ENCODE results near the gene ADAM17. TPM values are rescaled to one million over a fixed set of nuclear protein-coding genes. Genes with fewer than 3 reads are reported as not detected.
A peak's percentile ranks its signal among the peaks of the same experiment; 100 is the strongest.
"Not testable (repeated sequence)": the region's sequence is repeated elsewhere in the genome, so short reads cannot be mapped to it uniquely, and the experiment has no call there.

The ADAM17 gene
- 10 to 100 TPM in 11 of 12 donors, not detected in 1; 23.2 to 43.8 (median 29.9) TPM for polyA plus RNA-seq (ENCODE audit: insufficient read length in 12 of 12)
- long read RNA-seq, donor 1, full-length matches to known transcripts = 2 of 2 reads
- long read RNA-seq, donor 1, partial matches to known transcripts = 0 of 2 reads
- long read RNA-seq, donor 1, other reads (novel, unspliced or antisense) = 0 of 2 reads
- long read RNA-seq, donor 2, full-length matches to known transcripts = 4 of 4 reads
- long read RNA-seq, donor 2, partial matches to known transcripts = 0 of 4 reads
- long read RNA-seq, donor 2, other reads (novel, unspliced or antisense) = 0 of 4 reads
- long read RNA-seq, donor 3 = 0 reads
- long read RNA-seq, donor 4, partial matches to known transcripts = 0 of 2 reads
- long read RNA-seq, donor 4, other reads (novel, unspliced or antisense) = 0 of 2 reads
- long read RNA-seq, donor 5, full-length matches to known transcripts = 1 of 1 reads
- long read RNA-seq, donor 5, partial matches to known transcripts = 0 of 1 reads
- long read RNA-seq, donor 5, other reads (novel, unspliced or antisense) = 0 of 1 reads
- long read RNA-seq, donor 6, full-length matches to known transcripts = 3 of 3 reads
- long read RNA-seq, donor 6, partial matches to known transcripts = 0 of 3 reads
- long read RNA-seq, donor 6, other reads (novel, unspliced or antisense) = 0 of 3 reads
- long read RNA-seq, donor 7, full-length matches to known transcripts = 2 of 2 reads
- long read RNA-seq, donor 7, partial matches to known transcripts = 0 of 2 reads
- long read RNA-seq, donor 7, other reads (novel, unspliced or antisense) = 0 of 2 reads
- long read RNA-seq, donor 8, full-length matches to known transcripts = 2 of 7 reads
- long read RNA-seq, donor 8, partial matches to known transcripts = 5 of 7 reads
- long read RNA-seq, donor 8, other reads (novel, unspliced or antisense) = 0 of 7 reads
- long read RNA-seq, donor 9, partial matches to known transcripts = 0 of 1 reads
- long read RNA-seq, donor 9, other reads (novel, unspliced or antisense) = 0 of 1 reads
- long read RNA-seq, donor 10, full-length matches to known transcripts = 3 of 3 reads
- long read RNA-seq, donor 10, partial matches to known transcripts = 0 of 3 reads
- long read RNA-seq, donor 10, other reads (novel, unspliced or antisense) = 0 of 3 reads
- long read RNA-seq, donor 11, full-length matches to known transcripts = 5 of 5 reads
- long read RNA-seq, donor 11, partial matches to known transcripts = 0 of 5 reads
- long read RNA-seq, donor 11, other reads (novel, unspliced or antisense) = 0 of 5 reads

DNA sequence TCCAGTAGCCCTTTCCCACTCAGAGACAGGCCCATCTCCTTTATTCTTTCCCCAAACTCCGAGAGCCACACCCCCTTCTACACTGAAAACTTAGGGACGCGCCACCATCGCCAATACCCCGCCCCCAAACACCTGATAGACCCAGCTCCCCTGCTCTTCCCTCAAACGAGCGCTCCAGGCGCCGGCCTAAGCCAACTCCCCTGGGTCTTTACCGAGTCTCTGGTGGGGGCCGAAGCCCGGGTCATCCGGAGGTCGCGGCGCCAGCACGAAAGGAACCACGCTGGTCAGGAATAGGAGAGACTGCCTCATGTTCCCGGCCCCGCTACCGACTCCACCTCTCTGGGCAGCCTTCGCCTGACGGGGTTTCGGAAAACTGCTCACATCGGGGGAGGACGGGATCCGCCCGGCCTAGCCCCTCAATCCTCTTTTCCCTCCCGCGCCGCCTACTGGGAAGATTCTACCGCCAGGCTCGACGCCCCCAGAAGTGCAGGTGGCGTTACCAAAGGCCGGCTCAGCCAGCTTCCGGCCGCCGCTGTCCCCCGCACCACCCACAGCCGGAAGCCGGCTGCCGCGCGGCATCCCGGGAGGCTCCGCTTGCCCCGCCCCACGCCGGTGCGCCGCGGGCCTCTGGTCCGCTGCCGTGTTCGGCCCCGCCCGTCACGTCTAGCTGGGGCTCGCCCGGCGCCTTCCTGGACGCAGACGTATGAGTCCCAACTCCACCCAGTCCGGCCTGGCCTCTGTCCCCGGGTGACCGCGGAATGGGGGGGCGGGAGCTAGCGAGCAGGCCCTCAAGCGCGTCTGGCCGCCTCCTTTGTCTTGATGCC is at the start of gene ADAM17:
Gene ADAM17, minus strand, starts transcription at position 534 of the 824 bp plus-strand sequence. Its CDS starts 225 bp downstream, at position 309.
- DNase-seq = peak; percentile 91

DNA sequence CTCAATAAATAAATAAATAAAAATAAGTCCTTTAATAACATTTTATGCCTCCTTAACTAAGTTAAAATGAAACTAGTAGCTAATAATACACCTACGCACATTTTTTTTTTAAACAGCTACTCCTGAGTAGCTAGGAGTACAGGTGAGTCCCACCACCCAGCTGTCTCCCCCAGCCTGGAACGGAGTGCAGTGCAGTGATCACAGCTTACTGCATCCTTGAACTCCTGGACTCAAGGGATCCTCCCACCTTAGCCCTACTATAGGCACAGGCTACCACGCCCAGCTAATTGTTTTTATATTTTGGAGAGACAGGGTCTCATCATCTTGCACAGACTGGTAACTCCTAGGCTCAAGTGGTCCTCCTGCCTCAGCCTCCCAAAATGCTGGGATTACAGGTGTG is 46.8 kb upstream of the ADAM17 start:
- DNase-seq = no peak

DNA sequence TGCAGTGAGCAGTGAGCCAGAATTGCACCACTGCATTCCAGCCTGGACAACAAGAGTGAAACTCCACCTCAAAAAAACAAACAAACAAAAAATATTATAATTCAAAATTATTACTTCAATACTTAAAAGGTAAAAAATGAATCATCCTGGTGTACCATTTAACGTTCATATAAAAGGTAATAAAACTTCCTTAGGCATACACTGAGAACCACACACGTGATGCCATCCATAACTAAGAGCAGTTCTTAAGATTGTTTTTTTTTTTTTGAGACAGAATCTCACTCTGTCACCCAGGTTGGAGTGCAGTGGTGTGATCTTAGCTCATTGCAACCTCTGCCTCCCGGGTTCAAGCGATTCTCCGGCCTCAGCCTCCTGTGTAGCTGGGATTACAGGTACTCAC is 45.8 kb upstream of the ADAM17 start:
- no peak for DNase-seq

DNA sequence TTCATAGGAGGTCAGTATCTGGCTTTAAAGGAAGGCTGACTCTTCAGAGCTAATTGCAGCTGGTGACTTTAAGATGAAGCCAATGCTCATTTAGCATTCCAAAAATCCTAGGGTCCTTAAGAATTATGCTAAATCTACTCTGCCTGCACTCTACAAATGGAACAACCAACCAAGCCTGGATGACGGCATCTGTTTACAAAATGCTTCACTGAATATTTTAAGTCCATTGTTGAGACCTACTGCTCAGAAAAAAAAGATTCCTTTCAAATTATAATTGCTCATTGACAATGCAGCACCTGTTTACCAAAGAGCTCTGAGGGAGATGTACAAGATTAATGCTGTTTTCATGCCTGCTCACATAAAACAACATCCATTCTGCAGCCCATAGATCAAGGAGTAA is 43.8 kb upstream of the ADAM17 start:
- no peak for DNase-seq

DNA sequence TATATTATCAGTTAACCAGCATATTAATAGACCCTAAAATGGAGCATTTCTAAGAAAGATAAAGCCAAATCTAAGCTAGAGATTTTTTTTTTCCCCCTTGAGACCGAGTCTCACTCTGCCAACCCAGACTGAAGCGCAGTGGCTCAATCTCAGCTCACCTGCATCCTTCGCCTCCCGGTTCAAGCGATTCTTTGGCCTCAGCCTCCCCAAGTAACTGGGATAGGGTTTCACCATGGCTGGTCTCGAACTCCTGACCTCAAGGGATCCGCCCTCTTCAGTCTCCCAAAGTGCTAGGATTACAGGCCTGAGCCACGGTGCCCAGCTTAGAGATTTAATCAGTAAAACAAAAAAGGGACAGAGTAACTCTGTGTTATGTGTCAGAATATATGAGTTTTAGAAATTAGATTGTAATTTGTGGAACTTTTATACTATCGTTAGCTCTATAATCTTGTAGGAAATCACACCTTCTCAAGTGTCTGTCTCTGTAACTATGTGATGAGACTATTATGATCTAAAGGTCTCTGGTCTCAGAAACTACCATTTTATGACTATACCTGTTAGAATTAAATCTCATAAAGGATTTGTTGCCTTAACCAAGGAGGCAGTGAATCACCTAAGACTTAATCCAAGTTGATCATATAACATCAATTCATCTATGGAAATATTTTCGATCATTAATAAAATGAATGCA is 41.1 kb upstream of the ADAM17 start:
- no peak for DNase-seq

DNA sequence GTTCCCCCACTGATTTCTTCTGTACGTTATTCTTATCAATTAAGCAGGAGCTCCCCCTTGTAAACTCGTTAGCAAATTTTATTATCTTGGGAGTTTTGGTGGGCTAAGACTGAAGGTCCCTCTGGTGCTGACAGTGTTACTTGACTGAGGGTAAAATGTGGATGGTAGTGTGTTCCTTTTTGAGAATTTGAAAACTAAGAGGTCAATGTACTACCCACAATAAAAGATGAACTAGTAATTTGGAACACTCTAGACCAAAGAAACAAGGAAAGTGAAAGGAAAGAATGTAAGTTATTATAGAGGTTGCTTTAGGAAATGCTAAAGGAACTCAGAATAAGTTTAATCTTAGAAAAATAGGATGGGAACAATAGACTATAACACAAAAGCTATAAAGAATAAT is 40.1 kb upstream of the ADAM17 start:
- DNase-seq = no peak

DNA sequence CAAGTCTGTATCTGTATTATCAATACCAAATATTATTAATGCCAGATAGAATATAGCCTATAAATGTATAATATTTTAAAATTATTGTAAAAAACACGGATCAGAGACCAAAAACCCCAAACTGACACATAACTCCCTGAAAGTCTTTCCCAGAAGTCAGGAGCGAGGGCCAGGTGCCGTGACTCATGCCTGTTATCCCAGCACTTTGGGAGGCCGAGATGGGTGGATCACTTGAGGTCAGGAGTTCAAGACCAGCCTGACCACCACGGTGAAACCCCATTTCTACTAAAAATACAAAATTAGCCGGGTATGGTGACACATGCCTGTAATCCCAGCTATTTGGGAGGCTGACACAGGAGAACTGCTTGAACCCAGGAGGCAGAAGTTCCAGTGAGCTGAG is 39.6 kb upstream of the ADAM17 start:
- DNase-seq = not testable (repeated sequence)

DNA sequence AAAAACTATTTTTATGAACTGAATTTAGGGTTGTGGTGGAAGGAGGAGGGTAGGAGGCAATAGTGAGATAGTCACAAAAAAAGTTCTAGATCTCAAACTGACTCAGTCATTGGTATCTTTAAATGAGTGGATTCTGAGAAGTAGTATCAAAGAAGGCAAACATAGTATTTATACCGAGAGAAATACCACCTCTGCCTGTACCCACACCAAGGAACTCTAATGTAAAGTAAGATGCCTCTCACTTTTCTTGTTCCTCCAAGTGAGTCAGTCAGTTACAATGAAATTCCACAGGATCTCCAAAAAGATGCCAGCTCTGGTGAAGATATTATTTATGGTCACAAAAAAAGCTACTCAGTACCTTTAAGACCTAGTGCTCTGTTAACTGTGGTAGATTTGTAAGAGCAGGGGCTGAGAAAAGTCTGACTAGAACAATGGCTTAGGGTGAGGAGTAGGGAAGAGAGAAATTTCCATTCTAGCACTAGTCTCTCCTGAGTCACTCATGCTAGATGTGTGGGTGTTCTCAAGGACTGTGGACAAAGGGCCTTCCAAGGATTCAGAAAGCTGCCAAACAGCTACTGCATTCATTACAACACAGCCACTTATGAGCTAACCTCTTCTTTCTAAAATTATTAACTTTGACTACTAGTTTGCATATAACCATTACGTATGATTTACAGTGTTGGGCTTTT is 38.9 kb upstream of the ADAM17 start:
- no peak for DNase-seq

DNA sequence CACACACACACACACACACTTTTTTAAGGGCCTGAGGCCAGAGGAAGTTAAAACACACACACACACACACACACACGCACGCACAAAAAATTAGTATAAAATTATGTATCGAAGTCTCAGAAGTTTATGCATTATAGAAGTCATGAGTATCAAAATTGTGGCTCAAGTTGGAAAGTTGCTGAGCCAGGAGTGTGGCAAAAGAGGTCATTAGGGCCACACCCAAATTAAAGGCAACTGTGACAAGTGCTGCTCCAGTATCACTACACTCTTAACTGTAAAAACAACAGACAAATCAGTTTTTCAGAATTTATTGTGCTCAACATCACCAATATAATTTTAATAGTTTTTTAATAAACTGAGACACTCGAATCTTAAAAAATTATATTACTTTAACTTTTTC is 38.3 kb upstream of the ADAM17 start:
- no peak for DNase-seq

DNA sequence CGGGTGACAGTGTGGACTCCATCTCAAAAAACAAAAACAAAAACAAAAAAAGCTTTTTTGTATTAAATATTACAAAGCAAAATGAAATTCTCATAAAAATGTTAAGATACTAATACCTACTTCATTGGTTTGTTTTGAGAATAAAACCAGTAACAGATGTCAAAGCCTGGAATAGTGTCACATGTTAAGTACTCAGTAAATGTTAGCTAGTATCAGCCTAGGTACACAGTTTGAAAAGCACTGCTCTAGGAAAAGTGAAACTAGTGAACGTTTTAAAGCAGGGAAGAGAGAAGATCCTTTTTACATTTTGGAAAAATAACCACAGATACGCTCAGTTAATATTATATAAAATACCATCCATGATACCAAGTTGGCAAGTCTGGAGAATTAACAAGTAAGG is 37.1 kb upstream of the ADAM17 start:
- no peak for DNase-seq

DNA sequence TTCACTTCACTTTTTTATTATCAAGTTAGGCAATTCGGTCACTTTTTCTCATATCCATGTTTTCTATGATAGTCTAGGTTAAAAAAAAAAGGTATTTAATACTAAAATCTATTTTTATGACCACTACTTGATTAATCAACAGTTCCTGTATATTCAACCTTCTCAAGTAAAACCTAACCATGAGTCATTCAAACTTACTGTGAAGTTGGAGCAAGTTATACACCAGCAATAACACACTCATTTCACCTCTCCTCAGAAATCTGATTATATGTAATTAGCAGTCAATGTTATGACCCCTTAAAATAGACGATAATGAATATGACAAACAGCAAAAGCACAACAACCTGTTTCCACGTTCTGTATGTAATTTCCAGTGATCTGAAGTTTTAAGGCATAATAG is 35.0 kb upstream of the ADAM17 start:
- DNase-seq = no peak

DNA sequence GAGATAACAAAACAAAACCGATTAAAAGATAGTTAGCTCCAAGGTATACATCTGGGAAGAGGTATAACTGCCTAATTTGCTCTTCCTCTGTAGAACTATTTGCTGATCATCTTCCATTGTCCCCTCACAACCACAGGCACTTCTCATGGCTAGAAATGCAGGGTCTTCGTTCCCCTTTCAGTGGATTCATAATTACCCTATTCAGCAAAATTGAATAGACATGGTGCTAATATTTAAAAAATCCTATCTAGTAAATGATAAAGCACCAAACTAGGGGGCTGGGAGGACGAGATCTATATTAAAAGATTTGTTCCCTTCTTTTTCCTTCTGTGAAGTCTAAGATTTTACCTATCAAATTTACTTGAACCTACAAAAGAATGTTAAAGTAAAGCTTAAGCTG is 30.8 kb upstream of the ADAM17 start:
- DNase-seq = no peak

DNA sequence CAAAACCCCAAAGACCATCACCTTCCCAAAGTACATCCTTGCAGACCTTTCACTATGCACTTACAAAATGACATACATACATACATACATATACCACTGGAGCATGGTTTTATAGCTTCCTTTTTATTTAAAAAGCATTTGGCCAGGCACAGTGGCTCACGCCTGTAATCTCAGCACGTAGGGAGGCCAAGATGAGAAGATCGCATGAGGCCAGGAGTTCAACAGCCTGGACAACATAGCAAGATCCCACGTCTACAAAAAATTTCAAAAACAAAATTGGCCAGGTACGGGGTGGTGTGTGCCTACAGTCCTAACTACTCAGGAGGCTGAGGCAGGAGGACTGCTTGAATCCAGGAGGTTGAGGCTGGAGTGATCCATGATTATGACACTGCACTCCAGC is 29.9 kb upstream of the ADAM17 start:
- DNase-seq = no peak

DNA sequence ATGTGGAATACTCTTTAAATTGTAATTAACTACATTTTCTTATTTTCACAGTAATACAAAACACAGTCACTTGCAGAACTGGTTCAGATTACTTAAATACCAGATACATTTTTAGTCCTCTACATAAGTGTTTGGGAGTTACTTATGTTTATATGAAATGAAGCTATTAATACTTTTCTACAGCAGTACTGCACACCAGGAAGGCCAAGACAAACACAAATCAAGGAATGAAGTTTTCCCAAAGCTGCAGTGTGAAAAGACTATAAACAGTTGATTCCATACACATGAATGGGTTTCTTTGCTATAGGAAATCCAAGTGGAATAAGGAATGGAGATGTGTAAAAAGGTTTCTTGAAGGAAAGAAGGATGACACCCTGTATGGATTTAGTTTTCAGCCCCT is 29.3 kb upstream of the ADAM17 start:
- DNase-seq = not testable (repeated sequence)

DNA sequence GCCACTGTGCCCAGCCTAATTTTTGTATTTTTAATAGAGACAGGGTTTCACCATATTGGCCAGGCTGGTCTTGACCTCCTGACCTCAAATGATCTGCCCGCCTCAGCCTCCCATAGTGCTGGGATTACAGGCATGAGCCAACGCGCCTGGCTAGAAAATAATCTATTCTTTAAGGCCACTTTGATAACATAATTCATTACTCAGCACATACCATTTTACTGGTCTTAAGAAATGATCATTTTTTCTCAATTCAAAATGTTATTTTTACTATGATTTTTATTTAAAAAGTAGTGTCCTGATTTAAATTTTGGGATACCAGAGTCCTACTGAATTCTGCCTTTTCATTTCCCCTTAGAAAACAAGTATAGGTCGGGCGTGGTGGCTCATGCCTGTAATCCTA is 27.0 kb upstream of the ADAM17 start:
- no peak for DNase-seq

DNA sequence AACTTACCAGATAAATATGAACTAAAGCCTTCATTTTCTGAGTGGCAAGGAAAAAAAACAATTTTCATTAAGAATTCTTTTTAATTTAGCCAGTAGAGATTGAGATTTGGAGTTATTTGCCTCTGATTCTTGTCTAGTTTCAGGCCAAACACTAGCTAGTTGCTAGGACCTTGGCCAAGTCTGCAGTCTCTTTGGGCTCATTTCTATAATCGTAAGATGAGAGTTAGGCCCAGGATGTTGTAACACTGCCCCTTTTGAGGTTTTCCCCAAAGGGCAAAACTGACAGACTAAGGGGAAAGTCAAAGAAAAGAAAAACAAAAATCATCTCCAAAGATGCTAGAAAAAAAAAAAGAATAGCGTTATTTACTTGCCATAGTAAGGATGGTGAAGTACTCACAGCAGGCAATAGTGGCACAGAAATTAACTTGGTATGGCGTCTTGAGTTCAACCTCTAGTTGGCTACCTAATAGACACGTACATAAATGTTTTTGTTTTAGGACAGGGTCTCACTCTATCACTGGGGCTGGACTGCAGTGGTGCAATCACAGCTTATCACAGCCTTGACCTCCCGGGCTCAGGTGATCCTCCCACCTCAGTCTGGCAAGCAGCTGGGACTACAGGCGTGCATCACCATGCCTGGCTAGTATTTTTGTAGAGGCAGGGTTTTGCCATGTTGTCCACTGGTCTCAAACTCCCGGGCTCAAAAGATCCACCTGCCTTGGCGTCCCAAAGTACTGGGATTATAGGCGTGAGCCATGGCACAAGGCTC is 23.0 kb upstream of the ADAM17 start:
- no peak for DNase-seq

DNA sequence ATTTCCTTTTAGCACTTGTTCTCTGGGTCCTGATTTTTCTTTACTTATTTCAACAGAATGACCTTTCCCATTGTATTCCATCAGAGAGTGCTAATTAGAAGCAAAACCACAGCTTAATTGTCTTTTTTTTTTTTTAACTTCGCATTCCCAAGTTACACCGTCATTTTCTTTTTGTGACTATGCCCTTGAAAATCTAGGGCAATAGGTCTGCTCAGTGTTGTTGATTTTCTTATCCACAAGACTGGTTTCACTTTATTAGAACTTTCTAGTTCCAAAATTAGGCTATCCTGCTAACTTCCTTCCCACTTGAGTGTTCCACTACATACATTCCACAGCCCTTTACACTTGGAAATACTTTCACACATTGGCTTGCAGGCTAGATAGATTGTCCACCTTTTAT is 18.7 kb upstream of the ADAM17 start:
- no peak for DNase-seq

DNA sequence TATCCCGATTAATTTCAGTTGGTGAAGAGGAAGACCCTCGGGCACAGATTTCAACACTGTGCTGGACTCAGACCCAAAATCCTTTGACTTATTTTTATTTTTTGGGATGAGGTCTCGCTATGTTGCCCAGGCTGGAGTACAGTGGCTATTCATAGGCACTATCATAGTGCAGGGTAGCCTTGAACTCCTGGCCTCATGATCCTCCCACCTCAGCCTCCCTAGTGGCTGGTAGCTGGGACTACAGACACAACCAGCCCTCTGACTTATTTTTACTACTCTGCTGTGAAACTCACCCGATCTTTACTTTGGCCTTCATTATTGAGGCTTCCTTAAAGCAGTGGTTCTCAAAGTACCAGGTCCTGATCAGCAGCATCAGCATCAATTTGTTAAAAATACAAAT is 18.2 kb upstream of the ADAM17 start:
- DNase-seq = no peak

Data from muscle of arm (tissue), 14 donors.